NCI-H2196 treated with DMSO at 0.1 percent for 48 hours (cell line): Measurements from ENCODE around the gene E2F4.

Experiments used
- DNase-seq: peaks from one replicate; lab custom pipeline; 2025; ENCODE audit not compliant: unreplicated experiment; lab: John Stamatoyannopoulos, UW

E2F4 gene

DNA sequence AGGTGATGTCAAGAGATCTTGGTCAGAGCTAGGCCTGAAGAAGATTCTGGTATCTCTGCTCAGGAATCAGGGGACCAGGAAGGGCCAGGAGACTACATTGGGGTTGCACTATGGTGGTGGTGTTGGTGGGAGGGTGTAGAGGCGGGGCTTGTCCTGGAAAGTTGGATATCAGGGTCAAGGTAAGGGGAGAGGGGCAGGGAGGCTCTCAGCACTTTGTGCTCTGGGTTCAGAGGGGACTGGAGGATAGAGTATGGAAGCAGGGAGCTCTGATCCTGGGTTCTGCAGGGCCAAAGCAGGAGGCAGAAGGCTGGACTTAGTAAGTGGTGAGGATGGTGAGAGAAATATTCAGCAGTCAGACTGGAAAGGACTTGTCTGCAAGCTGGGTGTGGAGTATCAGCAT is 18.6 kb upstream of the E2F4 start:
- DNase-seq, result no peak

DNA sequence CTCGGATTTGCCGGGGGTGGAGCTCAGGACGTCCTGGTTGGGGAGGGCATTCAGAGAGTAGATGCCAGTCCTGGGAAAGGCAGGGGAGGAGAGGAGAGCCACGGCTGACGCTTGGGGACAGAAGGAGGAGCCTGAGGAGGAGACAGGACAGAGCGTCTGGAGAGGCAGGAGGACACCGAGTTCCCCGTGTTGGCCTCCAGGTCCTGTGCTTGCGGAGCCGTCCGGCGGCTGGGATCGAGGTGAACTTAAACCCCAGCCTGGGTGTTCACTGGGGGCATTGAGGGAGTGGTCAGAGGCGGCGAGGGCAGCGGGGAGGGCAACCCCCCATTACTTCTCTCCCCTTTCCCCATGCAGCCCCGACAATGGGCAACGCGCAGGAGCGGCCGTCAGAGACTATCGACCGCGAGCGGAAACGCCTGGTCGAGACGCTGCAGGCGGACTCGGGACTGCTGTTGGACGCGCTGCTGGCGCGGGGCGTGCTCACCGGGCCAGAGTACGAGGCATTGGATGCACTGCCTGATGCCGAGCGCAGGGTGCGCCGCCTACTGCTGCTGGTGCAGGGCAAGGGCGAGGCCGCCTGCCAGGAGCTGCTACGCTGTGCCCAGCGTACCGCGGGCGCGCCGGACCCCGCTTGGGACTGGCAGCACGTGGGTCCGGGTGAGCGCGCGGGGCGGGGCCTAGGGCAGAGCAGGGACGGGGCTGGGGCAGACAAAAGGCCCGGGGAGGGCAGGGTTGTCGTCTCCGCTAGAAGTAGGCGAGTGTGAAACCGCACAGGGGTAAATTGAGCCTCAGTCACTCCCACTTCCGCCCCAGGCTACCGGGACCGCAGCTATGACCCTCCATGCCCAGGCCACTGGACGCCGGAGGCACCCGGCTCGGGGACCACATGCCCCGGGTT is 17.9 kb upstream of the E2F4 start:
- peak; percentile 39 for DNase-seq

DNA sequence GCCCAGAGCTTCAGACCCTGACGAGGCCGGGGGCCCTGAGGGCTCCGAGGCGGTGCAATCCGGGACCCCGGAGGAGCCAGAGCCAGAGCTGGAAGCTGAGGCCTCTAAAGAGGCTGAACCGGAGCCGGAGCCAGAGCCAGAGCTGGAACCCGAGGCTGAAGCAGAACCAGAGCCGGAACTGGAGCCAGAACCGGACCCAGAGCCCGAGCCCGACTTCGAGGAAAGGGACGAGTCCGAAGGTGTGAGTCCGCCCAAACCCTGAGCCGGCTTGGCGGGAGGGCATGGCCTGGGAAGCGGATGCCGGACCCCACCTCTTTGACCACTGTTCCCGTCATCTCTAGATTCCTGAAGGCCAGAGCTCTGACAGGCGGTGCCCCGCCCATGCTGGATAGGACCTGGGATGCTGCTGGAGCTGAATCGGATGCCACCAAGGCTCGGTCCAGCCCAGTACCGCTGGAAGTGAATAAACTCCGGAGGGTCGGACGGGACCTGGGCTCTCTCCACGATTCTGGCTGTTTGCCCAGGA is 17.2 kb upstream of the E2F4 start:
- no peak for DNase-seq

DNA sequence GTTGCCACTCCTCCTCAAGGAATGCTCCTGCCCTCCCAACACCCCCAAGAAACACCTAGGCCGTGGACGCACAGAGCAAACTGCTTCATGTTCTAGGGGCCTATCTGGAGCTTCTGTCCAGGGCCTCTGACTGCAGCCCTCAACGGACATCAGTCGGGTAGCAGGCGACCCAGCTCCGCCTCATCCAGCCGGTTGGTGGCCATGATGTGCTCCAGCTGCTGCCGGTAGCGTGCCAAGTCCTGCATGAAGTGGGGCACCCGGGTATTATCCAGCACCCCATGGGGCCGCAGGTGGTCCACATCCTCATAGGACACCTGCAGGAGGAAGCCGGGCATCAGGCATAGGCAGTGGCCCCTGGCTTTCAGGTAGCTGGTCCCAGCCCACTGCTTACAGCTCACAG is 15.3 kb upstream of the E2F4 start:
- no peak for DNase-seq

GRCh38 chr16:67177743-67178699 is 13.9 kb upstream of the E2F4 start:
- peak; percentile 57 for DNase-seq

GRCh38 chr16:67179421-67180080 is 12.4 kb upstream of the E2F4 start:
- DNase-seq, result no peak

- no peak for DNase-seq
Measured at GRCh38 chr16:67180166-67180565, 11.8 kb upstream of the E2F4 start.

- no peak for DNase-seq
Measured at GRCh38 chr16:67181346-67181745, 10.6 kb upstream of the E2F4 start.

GRCh38 chr16:67182288-67182687 is 9.7 kb upstream of the E2F4 start:
- DNase-seq, result no peak

DNA sequence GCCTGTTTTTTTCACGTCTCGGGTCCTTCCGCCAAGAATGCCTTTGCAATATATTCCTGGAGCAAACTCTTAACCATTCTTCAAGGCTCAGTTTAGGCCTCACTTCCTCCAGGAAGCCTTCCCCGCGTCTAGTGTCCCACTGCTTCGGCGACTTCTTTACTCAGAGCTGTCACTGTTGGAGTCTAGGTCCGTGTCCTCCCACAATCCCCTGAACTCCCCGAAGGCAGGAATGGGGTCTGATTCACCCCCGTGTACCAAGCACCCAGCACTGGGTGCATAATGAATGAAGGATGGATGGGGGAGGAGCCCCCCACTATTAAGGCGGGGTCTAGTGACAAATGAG is 8.7 kb upstream of the E2F4 start:
- DNase-seq, result no peak

DNA sequence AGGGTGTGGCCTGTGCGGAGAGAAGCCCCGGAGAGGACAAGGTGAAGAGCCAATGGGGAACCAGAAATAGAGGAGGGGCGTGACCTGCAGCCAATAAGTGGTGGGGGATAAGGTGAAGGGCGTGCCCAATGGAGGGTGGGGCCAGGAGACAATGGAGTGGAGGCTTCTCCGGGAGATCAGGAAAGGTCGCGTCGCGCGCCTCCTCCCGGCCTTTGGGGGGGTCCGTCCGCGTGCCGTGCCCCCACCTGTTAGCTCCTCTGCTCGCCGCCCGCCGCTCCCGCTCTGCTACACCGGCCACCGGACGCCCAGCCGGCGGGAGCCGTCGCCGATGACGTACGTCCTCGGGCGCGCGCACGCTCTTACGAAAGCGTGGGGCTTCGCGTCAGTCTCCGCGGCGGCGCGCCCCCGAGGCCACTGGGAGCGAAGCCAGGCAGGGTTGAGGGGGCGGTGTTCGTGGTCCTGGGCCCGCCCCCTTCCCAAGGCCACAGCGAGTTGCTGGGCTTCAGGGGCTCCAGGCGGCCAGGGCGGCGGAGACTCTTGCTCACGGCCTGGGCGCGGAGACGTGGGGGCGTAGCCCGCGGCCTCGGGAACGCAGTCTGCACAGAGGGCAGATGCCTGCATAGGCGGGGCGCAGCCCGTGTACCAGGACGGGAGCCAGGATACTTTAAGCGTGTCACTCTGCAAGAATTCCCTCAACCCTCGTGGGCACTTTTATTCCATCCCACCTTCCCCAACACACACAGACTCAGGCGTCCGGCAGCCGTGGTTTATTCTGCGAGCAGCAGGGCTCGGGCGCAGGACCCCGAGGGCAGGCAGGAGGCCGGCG is 8.1 kb upstream of the E2F4 start, which contains the start of gene MATCAP1:
Gene MATCAP1 (minus strand): TSS at position 337 of the 826 bp plus-strand sequence. CDS start 3,353 bp downstream, outside the sequence.
- DNase-seq, result peak; percentile 83

DNA sequence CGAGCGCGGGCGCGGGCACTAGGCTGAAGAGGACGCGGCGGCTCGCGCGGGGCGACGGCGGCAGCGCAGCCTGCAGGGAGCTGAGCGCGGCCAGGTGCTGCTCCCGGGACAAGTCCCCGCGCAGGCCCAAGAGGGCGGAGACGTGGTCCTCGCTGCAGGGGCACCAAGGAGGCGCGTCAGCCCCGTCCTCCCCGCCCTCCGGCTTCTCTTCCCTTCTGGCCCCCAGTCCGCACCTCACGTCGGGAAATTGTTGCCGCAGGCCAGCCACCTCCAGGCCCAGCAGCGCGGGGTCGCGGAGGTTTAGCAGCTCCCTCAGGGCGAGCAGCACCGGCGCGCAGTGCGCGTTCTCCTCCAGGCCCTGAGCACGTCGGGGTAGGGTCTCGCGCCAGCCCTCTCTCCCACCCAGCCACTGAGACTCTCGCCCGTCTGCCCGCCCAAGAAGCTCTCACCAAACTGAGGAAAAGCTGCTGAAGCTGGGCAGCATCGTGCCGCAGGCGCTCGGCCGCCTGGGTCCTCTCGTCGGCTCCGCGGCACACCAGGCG is 7.4 kb upstream of the E2F4 start:
- DNase-seq, result no peak

DNA sequence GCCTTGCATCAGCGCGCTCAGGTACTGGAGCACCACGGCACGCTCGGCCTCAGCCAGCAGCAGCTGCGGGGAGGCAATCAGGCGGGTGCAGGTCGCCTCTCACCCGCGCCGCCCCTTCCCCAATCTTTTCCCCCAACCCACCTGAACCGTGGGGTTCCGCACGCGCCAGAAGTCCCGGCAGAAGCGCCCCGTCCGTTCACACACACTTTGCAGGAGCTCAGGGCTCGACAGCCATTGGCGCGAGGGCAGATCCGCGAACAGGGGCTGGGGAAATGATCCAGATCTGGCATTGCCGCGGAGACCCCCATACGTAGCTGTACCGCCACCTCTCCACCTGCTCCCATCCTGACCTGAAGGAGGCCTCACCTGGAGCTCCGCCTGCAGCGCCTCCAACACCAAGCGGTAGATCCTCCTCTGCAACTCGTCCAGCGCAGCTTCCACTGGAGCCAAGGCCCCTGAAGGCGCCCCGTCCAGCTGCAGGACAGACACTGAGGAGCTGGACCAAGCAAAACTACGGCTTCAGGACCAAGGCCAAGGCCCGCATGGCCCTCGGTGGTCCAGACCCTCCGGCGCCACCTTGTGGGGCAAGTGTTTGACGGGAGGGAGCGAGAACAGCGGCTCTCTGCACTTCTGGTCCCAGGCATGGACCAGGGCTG is 6.8 kb upstream of the E2F4 start:
- peak; percentile 23 for DNase-seq

GRCh38 chr16:67185651-67186134 is 6.3 kb upstream of the E2F4 start:
- no peak for DNase-seq

- DNase-seq, result no peak
Measured at GRCh38 chr16:67186550-67186950, 5.4 kb upstream of the E2F4 start.

GRCh38 chr16:67187175-67187890 is 4.6 kb upstream of the E2F4 start:
- DNase-seq, result no peak

DNA sequence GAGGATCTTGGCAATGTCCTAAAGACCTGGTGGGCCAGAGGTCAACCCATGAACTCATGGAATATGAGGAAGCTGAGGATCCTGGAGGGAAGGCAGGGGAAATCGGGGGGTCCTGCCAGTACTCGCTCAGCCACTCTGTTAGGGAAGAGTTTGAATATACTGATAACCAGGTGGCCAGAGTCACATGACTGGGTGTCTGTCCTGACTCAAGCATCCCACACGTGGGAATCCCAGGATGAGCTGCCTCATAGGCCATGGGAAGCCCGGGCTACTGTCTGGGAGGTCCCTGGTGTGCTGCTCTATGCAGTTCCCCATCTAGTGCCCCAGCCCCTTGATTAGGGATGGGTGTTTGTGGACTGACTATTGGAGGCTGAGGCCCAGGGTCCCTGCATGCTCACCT is 3.6 kb upstream of the E2F4 start:
- no peak for DNase-seq

DNA sequence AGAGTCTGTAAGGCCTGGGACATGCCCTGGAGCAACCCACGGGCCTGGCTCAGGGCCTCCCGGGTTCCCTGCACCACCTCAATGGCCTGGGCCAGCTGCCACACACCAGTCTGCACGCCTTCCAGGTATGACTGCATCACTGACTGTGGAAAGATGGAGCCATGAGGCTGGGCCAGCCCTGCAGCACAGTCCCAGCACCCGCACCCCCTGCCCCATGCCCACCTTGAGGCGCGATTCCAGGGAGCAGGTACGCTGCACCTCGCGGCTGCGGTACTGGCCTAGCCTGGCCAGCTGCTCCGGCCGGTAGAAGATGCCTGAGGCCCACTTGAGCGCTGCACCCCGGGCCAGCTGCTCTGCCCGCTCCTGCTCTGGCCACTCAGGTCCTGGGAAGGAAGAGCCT is 3.2 kb upstream of the E2F4 start:
- no peak for DNase-seq

DNA sequence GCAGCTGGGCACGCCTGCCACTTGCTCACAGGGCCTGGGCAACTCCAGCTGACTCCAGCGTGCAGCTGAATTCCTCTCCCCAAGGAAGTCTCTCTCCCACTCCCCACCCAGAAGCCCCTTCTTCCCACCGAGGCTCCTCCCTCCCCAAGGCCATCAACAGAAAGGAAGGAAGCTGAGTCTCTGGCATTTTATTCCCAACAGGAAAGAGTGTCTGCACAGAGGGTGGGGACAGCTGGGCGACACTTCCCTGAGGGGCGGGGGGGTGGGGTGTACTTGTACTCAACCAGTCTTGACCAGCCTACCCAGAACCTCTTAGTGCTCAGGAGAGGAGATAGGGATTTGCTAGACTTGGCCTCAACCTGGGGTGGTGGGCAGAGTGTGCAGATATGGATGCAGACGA is 1.9 kb upstream of the E2F4 start, which contains the start of gene EXOC3L1:
Gene EXOC3L1 (minus strand): TSS at position 96 of the 400 bp plus-strand sequence. CDS start 460 bp downstream, outside the sequence.
- no peak for DNase-seq
